GM12878 (cell line): ENCODE results near the gene MDN1. TPM values are rescaled to one million over a fixed set of nuclear protein-coding genes. Genes with fewer than 3 reads are reported as not detected.

ENCODE experiments used
- ATAC-seq: fragments of 200-7000 bp; cut with Tn5 transposase; 3 replicates; pipeline ENCODE4 v1.9.1; 2020; ENCODE audit warnings: mild to moderate bottlenecking, moderate library complexity
- BruUV-seq: library from RNA; stranded (reverse); fragments of 400-500 nt; replicated peaks from 2 replicates; lab custom pipeline; 2021; lab: Mats Ljungman, UMichigan
- CTCF ChIA-PET: fragments of 300-600 bp; sonication (Branson Sonifier 250); formaldehyde crosslinking; extraction: SDS; loops from one replicate; lab custom pipeline; 2021; ENCODE audit warnings: inconsistent platforms; lab: Yijun Ruan, JAX
- POLR2A ChIA-PET: fragments of 350-600 bp; formaldehyde crosslinking; extraction: SDS; loops from one replicate; lab custom pipeline; 2021; ENCODE audit warnings: inconsistent platforms; lab: Charles Lee
- RAD21 ChIA-PET: fragments of 300-600 bp; sonication (Branson Sonifier 250); formaldehyde crosslinking; loops from one replicate; lab custom pipeline; 2023; ENCODE audit warnings: antibody characterized with exemption; ENCODE audit not compliant: unreplicated experiment; lab: Charles Lee
- SMC1A ChIA-PET: fragments of 300-600 bp; sonication (Branson Sonifier 250); formaldehyde crosslinking; loops from one replicate; lab custom pipeline; 2023; ENCODE audit not compliant: unreplicated experiment, uncharacterized antibody; lab: Charles Lee
- DNase-seq: peaks from one replicate; pipeline ENCODE4 v3.0.0-alpha.2; 2011; ENCODE audit warnings: low read depth, low spot score
- FAIRE-seq: peaks from 3 replicates; lab custom pipeline; 2011; peaks lifted over from hg19 to GRCh38; lab: Jason Lieb, UNC
- H2AFZ ChIP-seq: 2 replicates; pipeline ENCODE4 v1.6.0; 2011; ENCODE audit warnings: low read depth, low read length, control low read depth; ENCODE audit not compliant: control insufficient read depth
- H3K27ac ChIP-seq: 2 replicates; pipeline ENCODE4 v1.5.1; 2011; ENCODE audit warnings: control low read depth; ENCODE audit not compliant: control insufficient read depth, insufficient read depth
- H3K27me3 ChIP-seq, 2 experiments: replicated peaks in 1 of 2; 2 replicates each; pipeline versions ENCODE4 v1.6.0 to v1.6.1; 2011; ENCODE audit warnings: low read length in 1 of 2; ENCODE audit not compliant: control insufficient read depth in 2 of 2, insufficient read depth in 2 of 2
- H3K36me3 ChIP-seq, 2 experiments: 2 replicates each; pipeline ENCODE4 v1.5.1; 2011; ENCODE audit warnings: low read length in 1 of 2; ENCODE audit not compliant: control insufficient read depth in 2 of 2, insufficient read depth in 2 of 2
- H3K4me1 ChIP-seq: 2 replicates; pipeline ENCODE4 v1.6.1; 2011; ENCODE audit warnings: mild to moderate bottlenecking, low read length, moderate library complexity, mixed read lengths; ENCODE audit not compliant: control insufficient read depth, insufficient read depth
- H3K4me2 ChIP-seq: 2 replicates; pipeline ENCODE4 v1.6.0; 2011; ENCODE audit warnings: control low read depth; ENCODE audit not compliant: control insufficient read depth, insufficient read depth
- H3K4me3 ChIP-seq: fragments of 200-600 bp; sonication (generic); 2 replicates; pipeline ENCODE4 v1.5.1; 2016
- H3K79me2 ChIP-seq: 2 replicates; pipeline ENCODE4 v1.6.0; 2011; ENCODE audit warnings: low read length; ENCODE audit not compliant: control insufficient read depth, insufficient read depth
- H3K9ac ChIP-seq: 2 replicates; pipeline ENCODE4 v1.8.0; 2011; ENCODE audit warnings: low read length, control low read depth, mixed read lengths; ENCODE audit not compliant: control insufficient read depth, insufficient read depth
- H3K9me3 ChIP-seq: replicated peaks from 3 replicates; pipeline ENCODE4 v1.5.1; 2011; ENCODE audit warnings: mild to moderate bottlenecking, low read length; ENCODE audit not compliant: control insufficient read depth, insufficient read depth
- H4K20me1 ChIP-seq: 2 replicates; pipeline ENCODE4 v1.6.0; 2011; ENCODE audit not compliant: control insufficient read depth, insufficient read depth
- EP300 ChIP-seq, 2 experiments: fragments of 150-350 bp in 1 of 2; IDR thresholded peaks; 2 replicates each; pipeline ENCODE4 v1.6.1; 2011 to 2012; ENCODE audit warnings: low read depth in 2 of 2, low read length in 2 of 2, borderline replicate concordance in 1 of 2, improper control_type of control experiment in 1 of 2, inconsistent platforms in 1 of 2; ENCODE audit not compliant: control insufficient read depth in 1 of 2
- FOXK2 ChIP-seq: fragments of 450-650 bp; IDR thresholded peaks from 2 replicates; pipeline ENCODE4 v1.6.1; 2017; ENCODE audit warnings: mild to moderate bottlenecking, moderate library complexity
- IRF4 ChIP-seq: IDR thresholded peaks from 2 replicates; pipeline ENCODE4 v1.6.1; 2011; ENCODE audit warnings: low read depth, low read length
- MEF2A ChIP-seq: IDR thresholded peaks from 2 replicates; pipeline ENCODE4 v1.6.1; 2011; ENCODE audit warnings: low read depth, mild to moderate bottlenecking, low read length, moderate library complexity; ENCODE audit not compliant: insufficient read depth
- MYB ChIP-seq: fragments of 150-350 bp; IDR thresholded peaks from 2 replicates; pipeline ENCODE4 v1.6.1; 2014; ENCODE audit warnings: mild to moderate bottlenecking, low read depth, low read length, borderline replicate concordance
- PML ChIP-seq: IDR thresholded peaks from 2 replicates; pipeline ENCODE4 v1.6.1; 2012; ENCODE audit warnings: low read length, inconsistent platforms
- SMARCA5 ChIP-seq: fragments of 450-650 bp; IDR thresholded peaks from 2 replicates; pipeline ENCODE4 v1.6.1; 2017; ENCODE audit warnings: mild to moderate bottlenecking
- YY1 ChIP-seq: IDR thresholded peaks from 2 replicates; pipeline ENCODE4 v1.6.1; 2011; ENCODE audit warnings: low read depth, mild to moderate bottlenecking, low read length
- WGBS: methylation state at CpG from one replicate; pipeline ENCODE4 v1.1.6; 2016; ENCODE audit warnings: low lambda C conversion rate; ENCODE audit not compliant: insufficient replicate concordance, insufficient coverage; ENCODE audit errors: missing lambda C conversion rate; 5-methylcytosine and 5-hydroxymethylcytosine counted together
- in situ Hi-C: fragments of 300-500 bp; cut with MboI; formaldehyde crosslinking; loops from 9 replicates; pipeline ENCODE4 v1.14.3; 2018; ENCODE audit warnings: mixed read lengths
- intact Hi-C: fragments of 100-400 bp; cut with micrococcal nuclease; formaldehyde crosslinking; loops from one replicate; pipeline ENCODE4 v1.14.2; 2022; ENCODE audit not compliant: unreplicated experiment
- polyA plus RNA-seq, 11 experiments: library from polyadenylated mRNA; depleted of rRNA in 4 of 11; unstranded in 6 of 11; stranded (reverse) in 5 of 11; fragments of >200 nt; fragmentation: Nextera tagmentation in 4 of 11; fragmentation: Illumina TruSeq in 1 of 11; extraction: Ambion mirVana in 4 of 11; extraction: Trizol in 1 of 11; gene quantifications; 1 replicate in 1 of 11; 2 replicates in 10 of 11; pipeline versions ENCODE4 v1.2.1 to v1.2.3, GENCODE V29; 2011 to 2016; ENCODE audit warnings: inconsistent platforms in 2 of 11, missing spikeins in 2 of 11, low read depth in 1 of 11
- total RNA-seq, 4 experiments: library from RNA; depleted of rRNA in 3 of 4; stranded (reverse); fragments of >200 nt in 3 of 4; fragmentation: Illumina TruSeq in 1 of 4; extraction: Trizol in 1 of 4; gene quantifications; 2 replicates each; pipeline versions ENCODE4 v1.2.1 to v1.2.3, GENCODE V29; 2013 to 2021
- TF ChIP-seq, protein P1 (sequence below): fragments of 450-650 bp; formaldehyde crosslinking; IDR thresholded peaks from 2 replicates; pipeline ENCODE4 v1.5.0; 2022; ENCODE audit warnings: mild to moderate bottlenecking, missing genetic modification characterization
- TF ChIP-seq, protein P2 (sequence below): IDR thresholded peaks from 2 replicates; pipeline ENCODE4 v1.6.1; 2012; ENCODE audit warnings: low read depth, low read length, improper control_type of control experiment
- TF ChIP-seq, protein P3 (sequence below): fragments of 450-650 bp; IDR thresholded peaks from 2 replicates; pipeline ENCODE4 v1.6.1; 2017; ENCODE audit warnings: mild to moderate bottlenecking, moderate library complexity

The MDN1 gene
- total and polyA plus RNA-seq, 10 of the 15 experiments (the other 5 are each of a cell fraction or from before 2014, with no cell fraction given): 14.3 to 50.1 (median 22.1) TPM

DNA sequence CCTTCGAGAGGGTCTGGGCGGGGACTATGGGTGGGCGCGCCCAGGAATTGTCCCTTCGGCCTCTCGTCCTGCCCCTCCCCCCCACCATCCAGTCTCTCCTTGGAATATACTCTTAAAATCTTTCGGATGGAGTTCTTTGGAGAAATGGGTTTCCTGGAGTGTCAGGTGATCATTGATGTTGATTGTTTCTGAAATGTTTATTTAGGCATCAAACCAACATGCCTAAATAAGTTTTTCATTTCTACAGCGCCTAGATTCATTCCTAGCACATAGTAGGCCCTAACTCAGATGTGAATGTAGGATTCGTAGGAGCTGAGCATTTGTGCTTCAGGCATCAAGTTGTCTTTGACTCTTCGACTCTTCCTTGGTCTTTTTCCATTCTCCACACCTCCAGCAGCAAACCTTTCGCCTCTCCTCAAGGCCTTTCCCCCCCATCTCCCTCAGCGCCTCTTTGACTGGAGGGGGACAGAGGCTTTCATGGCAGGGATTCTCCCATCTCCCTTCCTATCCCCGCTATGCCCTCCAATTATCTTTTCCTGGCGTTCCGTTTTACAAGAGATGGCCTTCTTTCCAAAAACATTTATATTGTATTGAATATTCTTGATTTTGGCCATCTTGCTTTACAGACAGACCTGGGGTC lies 10.7 kb upstream of the MDN1 start:
- POLR2A ChIA-PET: interaction anchor here (1.4 to 4.2 kb wide), 2 partner anchors 10 to 14 kb away, joined by 4 to 45 read pairs; partner anchors contain the start of gene MDN1
- SMC1A ChIA-PET: no interaction called here
- H2AFZ ChIP-seq: peak overlapping the region; percentile 95
- FAIRE-seq (no peak), DNase-seq (no peak), ATAC-seq (no peak)
- 0% methylated on average over 10 of the region's 15 CpGs for WGBS
- H4K20me1 ChIP-seq: no peaks in the 10 kb centered on the region
- H3K36me3 ChIP-seq: peaks cover 0 to 8% of the 10 kb centered on the region in 2 experiments; a peak in 2 of 4 replicates
- in situ Hi-C loops (loop anchor here (10.0 kb wide), 1 partner anchor 455 kb away; no protein-coding TSS in a partner anchor), intact Hi-C loops (no loop called here)
- H3K79me2 ChIP-seq: peaks cover 24% of the 10 kb centered on the region
- H3K4me1 ChIP-seq: peaks cover 15% of the 10 kb centered on the region
- peak overlapping the region; percentile 93 for H3K4me2 ChIP-seq
- CTCF ChIA-PET: interaction anchor here (0.5 to 2.6 kb wide), 2 partner anchors 12 to 16 kb away, joined by 3 to 34 read pairs; partner anchors contain the start of gene MDN1
- RAD21 ChIA-PET: interaction anchor here (2.0 to 2.3 kb wide), 2 partner anchors 10 to 13 kb away, joined by 7 to 20 read pairs; partner anchors contain the start of gene MDN1
- H3K9ac ChIP-seq: peak overlapping the region; percentile 91
- no peaks in the 10 kb centered on the region for H3K9me3 ChIP-seq
- peak overlapping the region; percentile 85 for H3K27ac ChIP-seq
- peak overlapping the region; percentile 83 for H3K4me3 ChIP-seq
- BruUV-seq: TSS peak; percentile 79
- H3K27me3 ChIP-seq: no peaks in the 10 kb centered on the region
- TF ChIP-seq, protein P1, sequence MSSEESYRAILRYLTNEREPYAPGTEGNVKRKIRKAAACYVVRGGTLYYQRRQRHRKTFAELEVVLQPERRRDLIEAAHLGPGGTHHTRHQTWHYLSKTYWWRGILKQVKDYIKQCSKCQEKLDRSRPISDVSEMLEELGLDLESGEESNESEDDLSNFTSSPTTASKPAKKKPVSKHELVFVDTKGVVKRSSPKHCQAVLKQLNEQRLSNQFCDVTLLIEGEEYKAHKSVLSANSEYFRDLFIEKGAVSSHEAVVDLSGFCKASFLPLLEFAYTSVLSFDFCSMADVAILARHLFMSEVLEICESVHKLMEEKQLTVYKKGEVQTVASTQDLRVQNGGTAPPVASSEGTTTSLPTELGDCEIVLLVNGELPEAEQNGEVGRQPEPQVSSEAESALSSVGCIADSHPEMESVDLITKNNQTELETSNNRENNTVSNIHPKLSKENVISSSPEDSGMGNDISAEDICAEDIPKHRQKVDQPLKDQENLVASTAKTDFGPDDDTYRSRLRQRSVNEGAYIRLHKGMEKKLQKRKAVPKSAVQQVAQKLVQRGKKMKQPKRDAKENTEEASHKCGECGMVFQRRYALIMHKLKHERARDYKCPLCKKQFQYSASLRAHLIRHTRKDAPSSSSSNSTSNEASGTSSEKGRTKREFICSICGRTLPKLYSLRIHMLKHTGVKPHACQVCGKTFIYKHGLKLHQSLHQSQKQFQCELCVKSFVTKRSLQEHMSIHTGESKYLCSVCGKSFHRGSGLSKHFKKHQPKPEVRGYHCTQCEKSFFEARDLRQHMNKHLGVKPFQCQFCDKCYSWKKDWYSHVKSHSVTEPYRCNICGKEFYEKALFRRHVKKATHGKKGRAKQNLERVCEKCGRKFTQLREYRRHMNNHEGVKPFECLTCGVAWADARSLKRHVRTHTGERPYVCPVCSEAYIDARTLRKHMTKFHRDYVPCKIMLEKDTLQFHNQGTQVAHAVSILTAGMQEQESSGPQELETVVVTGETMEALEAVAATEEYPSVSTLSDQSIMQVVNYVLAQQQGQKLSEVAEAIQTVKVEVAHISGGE (CRISPR knock-in tag): no peak
- TF ChIP-seq PML (peak; percentile 13; the same call in 1 of the 2 replicates), FOXK2 (no peak), EP300 (IDR thresholded peaks at IDR 0.05; ENCODE audit: borderline replicate concordance in 1 of 2, control insufficient read depth in 1 of 2, low read depth in 2 of 2, low read length in 2 of 2) (no peak), YY1 (peak; percentile 28; the same call in 1 of the 2 replicates), IRF4 (no peak), SMARCA5 (0 out of 2 replicates have a peak, but pooled peaks have one; percentile 35), MEF2A (no peak), MYB (no peak)
- TF ChIP-seq, protein P2, sequence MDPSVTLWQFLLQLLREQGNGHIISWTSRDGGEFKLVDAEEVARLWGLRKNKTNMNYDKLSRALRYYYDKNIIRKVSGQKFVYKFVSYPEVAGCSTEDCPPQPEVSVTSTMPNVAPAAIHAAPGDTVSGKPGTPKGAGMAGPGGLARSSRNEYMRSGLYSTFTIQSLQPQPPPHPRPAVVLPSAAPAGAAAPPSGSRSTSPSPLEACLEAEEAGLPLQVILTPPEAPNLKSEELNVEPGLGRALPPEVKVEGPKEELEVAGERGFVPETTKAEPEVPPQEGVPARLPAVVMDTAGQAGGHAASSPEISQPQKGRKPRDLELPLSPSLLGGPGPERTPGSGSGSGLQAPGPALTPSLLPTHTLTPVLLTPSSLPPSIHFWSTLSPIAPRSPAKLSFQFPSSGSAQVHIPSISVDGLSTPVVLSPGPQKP: no peak
- TF ChIP-seq, protein P3, sequence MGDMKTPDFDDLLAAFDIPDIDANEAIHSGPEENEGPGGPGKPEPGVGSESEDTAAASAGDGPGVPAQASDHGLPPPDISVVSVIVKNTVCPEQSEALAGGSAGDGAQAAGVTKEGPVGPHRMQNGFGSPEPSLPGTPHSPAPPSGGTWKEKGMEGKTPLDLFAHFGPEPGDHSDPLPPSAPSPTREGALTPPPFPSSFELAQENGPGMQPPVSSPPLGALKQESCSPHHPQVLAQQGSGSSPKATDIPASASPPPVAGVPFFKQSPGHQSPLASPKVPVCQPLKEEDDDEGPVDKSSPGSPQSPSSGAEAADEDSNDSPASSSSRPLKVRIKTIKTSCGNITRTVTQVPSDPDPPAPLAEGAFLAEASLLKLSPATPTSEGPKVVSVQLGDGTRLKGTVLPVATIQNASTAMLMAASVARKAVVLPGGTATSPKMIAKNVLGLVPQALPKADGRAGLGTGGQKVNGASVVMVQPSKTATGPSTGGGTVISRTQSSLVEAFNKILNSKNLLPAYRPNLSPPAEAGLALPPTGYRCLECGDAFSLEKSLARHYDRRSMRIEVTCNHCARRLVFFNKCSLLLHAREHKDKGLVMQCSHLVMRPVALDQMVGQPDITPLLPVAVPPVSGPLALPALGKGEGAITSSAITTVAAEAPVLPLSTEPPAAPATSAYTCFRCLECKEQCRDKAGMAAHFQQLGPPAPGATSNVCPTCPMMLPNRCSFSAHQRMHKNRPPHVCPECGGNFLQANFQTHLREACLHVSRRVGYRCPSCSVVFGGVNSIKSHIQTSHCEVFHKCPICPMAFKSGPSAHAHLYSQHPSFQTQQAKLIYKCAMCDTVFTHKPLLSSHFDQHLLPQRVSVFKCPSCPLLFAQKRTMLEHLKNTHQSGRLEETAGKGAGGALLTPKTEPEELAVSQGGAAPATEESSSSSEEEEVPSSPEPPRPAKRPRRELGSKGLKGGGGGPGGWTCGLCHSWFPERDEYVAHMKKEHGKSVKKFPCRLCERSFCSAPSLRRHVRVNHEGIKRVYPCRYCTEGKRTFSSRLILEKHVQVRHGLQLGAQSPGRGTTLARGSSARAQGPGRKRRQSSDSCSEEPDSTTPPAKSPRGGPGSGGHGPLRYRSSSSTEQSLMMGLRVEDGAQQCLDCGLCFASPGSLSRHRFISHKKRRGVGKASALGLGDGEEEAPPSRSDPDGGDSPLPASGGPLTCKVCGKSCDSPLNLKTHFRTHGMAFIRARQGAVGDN: no peak
